HG02938 (cell line): ENCODE measurements around the gene MRPL45.

Experiments used
- ATAC-seq: cut with Tn5 transposase; IDR thresholded peaks from one replicate; pipeline ENCODE4 v1.9.1; 2021; ENCODE audit warnings: mild to moderate bottlenecking, moderate library complexity; ENCODE audit not compliant: unreplicated experiment

MRPL45 gene

GRCh38 chr17:38344420-38344745 lies 47.4 kb downstream of the MRPL45 start:
- no peak for ATAC-seq

- no peak for ATAC-seq
These were observed 48.8 kb downstream of the MRPL45 start for GRCh38 chr17:38345743-38346142.

- ATAC-seq: no peak
These were observed 52.2 kb downstream of the MRPL45 start for GRCh38 chr17:38349097-38349730.

- ATAC-seq: no peak
These were observed 53.1 kb downstream of the MRPL45 start for GRCh38 chr17:38350035-38350434.

- ATAC-seq: peak; percentile 82
These were observed 54.6 kb downstream of the MRPL45 start, which contains the start of gene SOCS7 for GRCh38 chr17:38351412-38352222. TSS of gene SOCS7 (plus strand) at chr17:38351844. CDS start at chr17:38352053, 209 bp downstream.

GRCh38 chr17:38352245-38353085 lies 55.5 kb downstream of the MRPL45 start:
- peak; percentile 17 for ATAC-seq

GRCh38 chr17:38353086-38353604 lies 56.2 kb downstream of the MRPL45 start:
- ATAC-seq: no peak

GRCh38 chr17:38353668-38354067 lies 56.7 kb downstream of the MRPL45 start:
- ATAC-seq: no peak

GRCh38 chr17:38354466-38354865 lies 57.5 kb downstream of the MRPL45 start:
- no peak for ATAC-seq

- no peak for ATAC-seq
These were observed 58.3 kb downstream of the MRPL45 start for GRCh38 chr17:38355251-38355650.

- no peak for ATAC-seq
These were observed 60.6 kb downstream of the MRPL45 start for GRCh38 chr17:38357486-38358123.

GRCh38 chr17:38358586-38359513 lies 61.9 kb downstream of the MRPL45 start:
- no peak for ATAC-seq

- no peak for ATAC-seq
These were observed 64.9 kb downstream of the MRPL45 start for GRCh38 chr17:38361694-38362465.

GRCh38 chr17:38363016-38363415 lies 66.0 kb downstream of the MRPL45 start:
- no peak for ATAC-seq

- no peak for ATAC-seq
These were observed 67.8 kb downstream of the MRPL45 start for GRCh38 chr17:38364741-38365140.

GRCh38 chr17:38369124-38369886 lies 72.3 kb downstream of the MRPL45 start:
- ATAC-seq: no peak
